ENCODE results near the gene LCNL1.

Gene LCNL1

DNA sequence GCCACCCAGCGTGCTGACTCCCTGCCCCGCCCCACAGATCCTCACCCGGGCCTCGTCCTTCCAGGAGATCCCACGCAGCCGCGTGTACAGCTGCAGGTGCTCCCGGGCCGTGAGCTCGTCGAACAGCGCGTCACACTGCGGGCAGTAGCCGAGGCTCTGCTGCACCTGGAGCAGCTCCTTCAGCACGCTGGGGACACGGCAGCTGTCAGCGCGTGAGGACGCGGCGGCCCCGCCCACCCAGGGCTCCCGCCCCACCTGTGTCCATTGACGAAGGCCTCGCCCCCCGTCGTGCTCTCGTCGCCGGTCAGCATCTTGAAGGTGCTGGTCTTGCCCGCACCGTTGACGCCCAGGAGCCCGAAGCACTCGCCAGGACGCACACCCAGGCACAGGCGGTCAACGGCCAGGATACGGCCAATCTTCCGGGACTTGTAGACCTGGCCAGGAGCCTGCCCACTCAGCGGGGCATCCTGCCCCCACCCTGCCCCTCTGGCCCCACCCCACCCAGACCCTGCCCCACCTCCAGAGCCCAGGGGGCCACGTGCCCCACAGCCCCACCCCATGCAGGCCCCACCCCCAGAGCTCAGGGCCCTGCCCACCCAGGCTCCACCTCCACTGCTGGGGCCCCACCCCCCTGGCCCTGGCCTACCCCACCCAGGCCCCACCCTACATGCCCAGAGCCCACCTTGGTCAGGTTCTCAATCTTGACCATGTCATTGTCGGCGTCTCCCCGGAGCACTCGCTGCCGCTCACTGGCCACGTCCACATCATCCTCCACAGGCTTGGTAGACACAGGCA, 27.3 kb downstream of the LCNL1 start:
- DNase-seq (ENCODE audit: low read depth in 2 of 2): no peak

DNA sequence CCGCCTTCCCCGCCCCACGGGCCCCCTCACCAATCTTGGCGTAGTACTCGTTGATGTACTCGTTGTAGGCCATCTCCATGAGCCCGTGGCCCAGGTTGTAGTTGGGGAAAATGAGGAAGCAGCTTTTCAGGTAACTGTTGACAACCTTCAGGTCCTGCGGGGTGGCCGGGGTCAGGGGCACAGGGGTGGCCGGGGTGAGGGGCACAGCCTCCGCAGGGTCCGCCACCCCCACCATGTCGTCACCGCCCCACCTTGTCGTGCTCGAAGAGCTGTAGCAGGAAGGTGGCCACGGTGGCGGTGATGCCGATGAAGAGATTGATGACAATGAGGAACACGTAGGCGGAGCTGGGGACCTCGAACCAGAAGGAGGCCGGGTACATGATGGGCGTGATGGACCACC, 28.4 kb downstream of the LCNL1 start:
- DNase-seq (ENCODE audit: low read depth in 2 of 2): no peak

DNA sequence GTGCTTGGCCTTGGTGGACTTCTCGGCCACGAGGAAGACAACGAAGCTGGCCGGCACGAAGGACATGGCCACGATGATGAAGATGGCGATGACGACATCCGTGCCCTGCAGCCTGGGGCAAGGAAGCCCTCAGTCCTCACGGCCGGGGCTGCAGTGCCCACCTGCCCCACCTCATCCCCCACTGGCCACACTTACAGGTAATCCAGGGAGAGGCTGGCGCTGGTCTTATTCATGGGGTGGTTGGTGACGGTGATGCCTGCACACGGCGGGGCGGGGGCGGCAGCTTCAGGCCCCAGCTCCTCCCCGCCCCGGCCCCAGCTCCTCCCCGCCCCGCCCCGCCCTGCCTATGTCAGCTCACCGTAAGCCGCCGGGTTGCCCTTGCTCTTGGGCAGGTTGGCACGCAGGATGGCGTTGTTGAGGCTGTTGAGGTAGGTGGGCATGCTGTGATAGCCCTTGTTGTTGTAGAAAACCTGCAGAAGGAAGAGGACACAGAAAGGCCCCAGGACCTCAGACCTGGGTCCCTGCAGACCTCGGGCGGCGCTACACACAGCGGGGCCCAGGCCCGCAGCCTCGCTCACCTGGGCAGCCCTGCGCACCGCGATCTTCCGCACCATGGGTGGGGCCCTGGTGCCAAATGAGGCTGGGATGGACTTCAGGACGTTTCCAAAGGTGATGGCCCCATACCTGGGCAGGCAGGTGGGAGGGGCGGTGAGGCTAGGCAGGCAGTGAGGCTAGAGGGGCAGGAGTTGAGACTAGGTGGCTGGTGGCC, 29.3 kb downstream of the LCNL1 start:
- no peak for DNase-seq (ENCODE audit: low read depth in 2 of 2)

DNA sequence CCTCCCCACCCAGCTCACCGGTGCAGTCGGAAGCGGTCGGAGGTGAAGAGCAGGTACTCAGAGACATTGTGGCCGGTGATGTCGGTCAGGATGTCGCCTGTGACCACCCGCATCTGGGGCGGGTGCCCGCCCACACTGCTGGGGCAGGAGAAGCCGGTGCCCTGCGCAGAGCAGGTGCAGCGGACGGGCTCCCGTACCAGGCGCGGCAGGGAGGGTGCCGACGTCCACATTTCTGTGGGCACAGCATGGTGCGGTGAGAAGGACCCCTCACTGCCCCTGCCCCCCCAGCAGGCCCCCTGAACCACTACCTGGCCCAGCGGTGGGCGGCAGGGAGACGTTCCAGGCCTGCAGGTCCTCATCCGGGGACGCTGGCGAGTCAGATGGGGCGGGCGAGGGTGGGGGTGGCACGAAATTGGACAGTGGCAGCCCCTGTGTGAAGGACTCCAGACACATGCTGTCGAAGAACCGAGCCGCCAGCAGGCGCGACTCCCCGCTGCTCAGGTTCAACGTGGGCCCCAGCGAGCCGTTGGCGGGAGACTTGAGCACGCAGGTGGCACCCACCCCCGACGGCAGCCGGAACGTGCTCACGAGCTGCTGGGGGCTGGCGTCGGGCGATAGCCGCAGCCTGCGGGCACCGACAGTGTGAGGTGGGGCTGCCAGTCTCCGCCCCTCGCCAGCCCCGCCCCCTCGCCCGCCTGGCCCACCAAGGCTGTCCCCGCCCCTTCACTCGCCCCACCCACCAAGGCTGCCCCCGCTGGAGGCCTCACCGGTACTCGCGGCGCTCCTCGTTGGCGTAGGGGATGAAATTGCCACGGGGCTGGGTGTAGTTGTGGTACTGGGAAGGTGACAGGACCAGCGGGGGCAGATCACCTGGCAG, 30.1 kb downstream of the LCNL1 start:
- no peak for DNase-seq (ENCODE audit: low read depth in 2 of 2)

DNA sequence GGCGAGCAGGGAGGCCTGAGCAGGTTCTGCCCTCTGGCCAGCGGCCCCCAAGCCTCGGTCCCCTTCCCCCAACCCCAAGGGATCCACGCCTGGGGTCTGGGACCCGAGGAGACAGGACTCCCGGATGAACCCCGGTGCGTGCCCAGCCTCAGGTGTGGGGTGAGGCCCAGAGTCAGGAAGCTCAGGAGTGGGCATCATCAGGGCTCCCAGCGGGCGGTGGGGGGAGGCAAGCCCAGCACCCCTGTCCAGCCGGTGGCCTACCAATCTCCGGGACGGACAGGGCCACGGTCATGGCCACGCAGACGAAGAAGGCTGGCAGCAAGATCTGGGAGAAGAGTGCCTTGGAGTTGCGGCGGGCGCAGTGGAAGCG, 30.8 kb downstream of the LCNL1 start:
- no peak for DNase-seq (ENCODE audit: low read depth in 2 of 2)

DNA sequence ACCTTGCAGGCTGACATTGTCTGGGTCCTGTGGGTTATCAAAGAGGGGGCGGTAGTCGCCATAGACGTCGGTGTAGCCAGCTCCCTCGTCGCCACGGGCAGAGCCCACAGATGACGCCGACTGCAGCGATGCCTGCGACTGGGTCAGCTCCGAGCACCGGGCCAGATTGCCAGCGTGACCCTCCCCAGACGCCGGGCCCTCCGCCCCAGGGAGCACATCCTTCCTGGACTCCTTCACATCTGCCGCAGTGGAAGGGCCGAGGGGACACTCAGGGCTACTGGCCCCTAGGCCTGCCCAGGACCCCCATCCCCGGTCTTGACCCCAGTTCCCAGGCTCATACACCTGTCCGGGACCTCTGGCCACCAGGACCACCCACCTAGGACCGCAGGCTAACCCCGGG, 31.4 kb downstream of the LCNL1 start:
- no peak for DNase-seq (ENCODE audit: low read depth in 2 of 2)

DNA sequence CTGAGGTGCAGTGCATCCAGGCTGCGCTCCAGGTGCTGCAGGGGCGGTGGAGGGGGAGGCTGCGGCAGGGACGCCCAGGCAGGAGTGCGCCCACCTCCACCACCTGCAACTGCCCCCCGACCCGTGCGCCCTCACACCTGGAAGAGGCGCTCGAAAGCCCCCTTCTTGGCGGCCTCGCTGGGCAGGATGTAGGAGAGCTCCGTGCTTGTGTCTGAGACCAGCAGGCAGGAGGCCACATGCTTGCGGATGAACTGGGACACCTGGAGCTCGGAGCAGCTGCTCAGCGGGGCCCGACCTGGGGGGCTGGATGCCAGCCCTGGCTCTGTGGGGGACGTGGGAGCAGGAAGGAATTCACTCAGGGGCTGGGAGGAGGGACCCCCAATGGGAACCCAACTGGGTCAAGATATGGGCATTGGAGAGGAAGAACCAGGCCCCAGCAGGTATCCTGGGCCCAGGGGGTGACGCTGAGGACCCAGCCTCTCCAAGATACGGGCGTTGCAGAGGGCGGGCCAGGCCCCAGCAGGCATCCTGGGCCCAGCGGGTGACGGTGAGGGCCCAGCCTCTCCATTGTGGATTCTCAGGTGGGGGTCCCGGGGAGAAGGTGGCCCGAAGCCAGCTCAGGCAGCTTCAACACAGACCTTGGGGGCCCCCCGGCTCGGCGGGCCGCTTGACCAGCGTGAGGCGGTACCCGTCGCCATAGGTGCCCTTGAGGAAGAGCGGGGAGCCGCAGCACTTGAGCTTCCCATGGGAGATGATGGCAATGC, 32.2 kb downstream of the LCNL1 start:
- no peak for DNase-seq (ENCODE audit: low read depth in 2 of 2)

DNA sequence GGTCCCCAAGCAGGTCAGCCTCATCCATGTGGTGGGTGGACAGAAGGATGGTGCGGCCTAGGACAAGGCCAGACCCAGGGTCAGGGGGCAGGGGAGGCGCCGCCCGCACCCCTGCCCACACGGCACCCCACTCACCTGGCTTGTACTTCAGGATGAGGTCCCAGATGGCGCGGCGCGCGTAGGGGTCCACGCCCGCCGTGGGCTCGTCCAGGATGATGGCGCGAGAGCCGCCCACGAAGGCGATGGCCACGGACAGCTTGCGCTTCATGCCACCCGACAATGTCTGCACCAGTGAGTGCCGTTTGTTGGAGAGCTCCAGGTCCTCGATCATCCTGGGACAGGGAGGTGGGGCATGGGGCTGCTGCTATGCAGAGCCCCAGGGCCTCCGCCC, 32.7 kb downstream of the LCNL1 start:
- no peak for DNase-seq (ENCODE audit: low read depth in 2 of 2)

DNA sequence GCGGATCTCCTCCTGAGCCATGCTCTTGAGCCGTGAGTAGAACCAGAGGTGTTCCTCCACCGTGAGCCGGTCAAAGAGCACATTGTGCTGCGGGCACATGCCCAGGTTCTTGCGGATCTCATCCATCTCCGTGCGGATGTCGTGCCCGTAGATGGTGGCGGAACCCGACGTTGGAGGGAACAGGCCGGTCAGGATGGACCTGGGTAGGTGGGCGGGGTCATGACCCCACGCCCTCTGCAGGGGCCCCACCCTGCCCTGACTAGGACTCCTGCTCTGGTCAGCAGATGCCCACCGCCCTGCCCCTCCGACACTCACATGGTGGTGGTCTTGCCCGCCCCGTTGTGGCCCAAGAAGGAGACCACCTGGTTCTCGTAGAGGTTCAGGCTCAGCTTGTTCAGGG, 33.2 kb downstream of the LCNL1 start:
- DNase-seq (ENCODE audit: low read depth in 2 of 2): no peak

DNA sequence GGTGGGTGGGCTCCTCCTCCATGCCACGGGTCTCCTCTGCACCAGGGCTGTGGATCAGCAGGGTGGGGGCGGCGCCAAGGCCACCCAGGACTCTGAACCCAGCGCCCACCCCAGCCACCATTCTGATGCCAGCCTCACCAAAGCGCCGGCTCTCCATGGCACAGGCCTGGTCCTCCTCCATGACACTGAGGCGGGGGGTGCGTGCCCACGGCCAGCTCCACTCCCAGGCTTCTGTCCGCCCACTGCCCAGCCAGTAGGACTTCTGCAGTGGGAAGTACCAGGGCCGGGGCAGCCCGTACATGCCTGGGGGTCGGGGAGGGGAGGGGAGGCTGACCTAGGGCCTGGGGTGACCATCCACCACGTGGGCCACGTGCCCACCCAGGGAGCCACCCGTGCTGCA, 33.6 kb downstream of the LCNL1 start:
- DNase-seq (ENCODE audit: low read depth in 2 of 2): no peak

DNA sequence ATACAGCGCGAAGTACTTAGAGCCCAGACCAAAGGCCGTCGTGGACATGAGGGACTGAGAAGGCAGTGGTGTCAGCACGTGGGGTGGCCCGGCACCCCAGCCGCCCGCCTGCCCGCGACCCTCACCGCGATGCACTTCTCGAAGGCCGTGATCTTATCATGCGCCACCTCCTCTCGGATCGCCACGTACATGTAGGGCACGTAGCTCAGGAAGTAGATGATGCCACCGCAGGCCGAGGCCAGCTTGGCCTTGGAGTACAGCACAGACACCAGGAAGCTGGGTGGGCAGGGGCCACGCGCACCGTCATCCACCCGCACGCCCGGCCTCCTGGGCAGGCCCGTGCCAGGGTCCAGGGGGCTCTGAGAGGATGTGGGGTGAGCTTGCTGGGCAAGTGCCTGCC, 34.3 kb downstream of the LCNL1 start:
- no peak for DNase-seq (ENCODE audit: low read depth in 2 of 2)

DNA sequence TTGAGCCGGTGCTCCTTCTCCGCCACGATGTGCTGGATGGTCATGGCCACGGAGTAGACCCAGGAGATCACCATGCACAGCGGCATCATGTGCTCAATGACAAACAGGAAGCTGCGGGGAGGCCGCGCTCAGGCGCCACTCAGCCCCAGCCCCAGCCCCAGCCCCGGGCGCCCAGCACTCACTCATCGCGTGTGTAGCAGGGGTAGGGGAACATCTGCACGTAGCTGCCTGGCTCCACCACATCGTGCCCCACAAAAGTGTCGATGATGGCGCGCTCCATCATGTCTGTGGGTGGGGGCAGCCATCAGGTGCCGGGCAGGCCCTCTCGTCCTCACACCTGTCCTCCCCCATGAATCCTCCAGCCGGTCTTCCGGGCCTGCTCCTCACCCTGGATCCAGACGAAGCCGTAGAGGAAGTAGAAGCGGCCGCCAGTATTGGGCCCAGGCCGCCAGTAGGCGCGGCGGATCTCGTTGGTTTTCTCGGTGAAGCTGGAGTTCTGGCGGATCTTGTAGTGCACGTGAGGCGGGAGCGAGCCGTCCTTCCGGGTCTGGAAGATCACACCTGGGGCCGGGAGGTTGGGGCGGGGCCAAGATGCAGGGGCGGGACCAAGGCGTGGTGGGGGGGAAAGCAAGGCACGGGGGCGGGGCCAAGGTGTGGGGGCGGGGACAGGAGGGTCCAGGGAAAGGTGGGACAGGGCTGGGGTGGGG, 35.2 kb downstream of the LCNL1 start:
- no peak for DNase-seq (ENCODE audit: low read depth in 2 of 2)

DNA sequence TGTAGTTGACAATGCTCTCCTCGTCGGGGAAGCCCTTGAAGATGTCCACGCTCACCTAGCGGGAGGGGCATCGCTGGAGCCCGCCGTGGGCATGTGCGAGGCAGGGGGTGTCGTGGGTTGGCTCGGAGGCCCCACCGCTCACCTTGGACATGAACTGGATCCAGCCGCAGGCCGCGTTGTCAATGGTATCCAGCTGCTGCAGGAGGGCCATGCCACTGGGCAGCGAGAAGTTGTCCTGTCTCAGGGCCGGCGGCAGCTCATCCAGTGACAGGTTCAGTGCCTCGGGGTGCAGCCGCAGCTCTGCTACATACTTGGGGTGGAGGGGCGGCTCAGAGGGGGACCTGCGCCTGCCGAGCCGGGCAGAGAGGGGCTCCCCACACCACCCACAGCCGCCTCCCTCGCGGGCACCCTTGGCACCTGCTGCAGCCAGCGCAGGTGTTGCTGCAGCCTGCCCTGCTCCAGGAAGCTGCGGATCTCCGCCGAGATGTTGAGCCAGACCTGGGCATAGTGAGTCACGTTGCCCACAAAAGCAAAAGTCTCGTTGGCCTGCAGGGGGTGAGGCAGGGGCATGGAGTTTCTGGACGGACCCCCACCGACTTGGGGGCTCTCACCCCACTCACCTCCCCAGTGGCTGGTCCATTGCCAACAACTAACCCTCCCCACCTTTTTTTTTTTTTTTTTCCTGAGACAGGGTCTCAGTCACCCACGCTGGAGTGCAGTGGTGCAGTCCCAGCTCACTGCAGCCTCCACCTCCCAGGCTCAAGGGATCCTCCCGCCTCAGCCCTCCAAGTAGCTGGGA, 36.2 kb downstream of the LCNL1 start:
- DNase-seq (ENCODE audit: low read depth in 2 of 2): no peak

DNA sequence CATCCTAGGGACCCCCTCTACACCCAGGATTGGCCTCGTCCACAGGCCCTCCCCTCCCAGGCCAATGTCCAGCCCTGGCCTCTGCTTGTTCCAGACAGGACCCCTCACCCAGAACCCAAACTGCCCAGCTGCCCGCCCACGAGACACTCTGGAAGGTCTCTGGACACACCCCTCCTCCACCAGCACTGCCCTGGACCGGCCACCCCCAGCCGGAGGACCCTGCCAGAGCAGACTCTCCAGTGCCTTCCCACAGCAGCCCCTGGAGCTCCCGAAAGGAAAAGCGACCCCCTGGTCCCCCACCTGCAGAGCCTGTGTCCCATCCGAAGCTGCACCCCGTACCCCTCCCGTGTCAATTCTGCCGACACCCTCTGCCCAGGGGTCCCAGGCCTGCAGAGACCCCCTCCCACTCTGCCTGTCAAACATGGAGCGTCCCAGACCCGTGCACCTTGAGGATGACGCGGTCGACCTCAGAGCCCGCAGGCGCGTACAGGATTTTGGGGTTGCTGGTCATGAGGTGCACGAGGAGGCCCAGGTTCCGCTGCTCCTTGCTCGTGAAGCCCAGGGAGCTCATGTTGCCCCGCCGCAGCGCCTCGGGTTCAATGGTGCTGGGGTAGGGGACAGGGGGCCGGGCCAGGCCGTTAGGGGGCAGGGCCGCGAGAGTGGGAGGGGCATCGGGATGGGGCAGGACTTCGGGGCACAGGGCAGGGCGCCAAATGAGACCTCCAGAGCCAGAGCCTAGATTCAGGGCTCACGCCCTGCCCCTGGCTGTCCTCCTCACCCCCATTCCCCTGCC, 37.3 kb downstream of the LCNL1 start:
- no peak for DNase-seq (ENCODE audit: low read depth in 2 of 2)

DNA sequence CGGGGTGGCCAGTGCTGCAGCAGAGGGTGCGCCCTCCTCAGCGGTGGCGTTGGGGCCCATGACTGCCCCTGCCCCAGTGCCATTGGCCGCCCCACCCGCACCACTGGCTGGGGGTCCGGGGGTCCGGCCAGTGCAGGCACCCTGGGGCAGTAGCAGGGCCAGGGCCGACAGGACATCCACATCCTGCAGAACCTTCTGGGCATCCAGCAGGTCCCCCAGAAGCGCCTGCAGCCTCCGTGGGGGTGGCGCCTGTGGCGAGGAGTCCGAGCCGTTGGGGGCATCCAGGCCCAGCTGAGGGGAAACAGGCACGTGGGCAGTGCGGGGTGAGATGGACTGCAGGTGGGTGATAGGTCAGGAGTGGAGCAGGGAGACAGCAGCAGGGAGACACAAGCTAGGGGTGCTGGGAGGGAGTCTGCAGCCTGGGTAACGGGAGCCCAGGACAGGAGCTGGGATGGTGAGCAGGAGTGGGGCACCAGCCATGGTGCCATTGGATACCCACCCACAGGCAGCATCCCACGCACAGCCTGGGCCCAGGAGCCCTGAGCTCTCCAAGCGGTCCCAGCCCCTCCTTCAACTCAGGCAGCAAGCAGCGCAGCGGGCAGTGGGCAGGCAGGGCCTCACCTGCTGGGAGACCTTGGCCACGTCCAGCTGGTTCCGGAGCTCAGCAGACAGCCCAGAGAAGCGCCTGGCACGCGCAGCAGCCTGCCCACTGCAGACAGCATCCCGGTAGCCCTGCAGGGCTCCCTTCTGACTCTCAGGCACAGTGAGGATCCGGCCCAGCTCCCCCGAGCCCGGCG, 38.2 kb downstream of the LCNL1 start:
- no peak for DNase-seq (ENCODE audit: low read depth in 2 of 2)

DNA sequence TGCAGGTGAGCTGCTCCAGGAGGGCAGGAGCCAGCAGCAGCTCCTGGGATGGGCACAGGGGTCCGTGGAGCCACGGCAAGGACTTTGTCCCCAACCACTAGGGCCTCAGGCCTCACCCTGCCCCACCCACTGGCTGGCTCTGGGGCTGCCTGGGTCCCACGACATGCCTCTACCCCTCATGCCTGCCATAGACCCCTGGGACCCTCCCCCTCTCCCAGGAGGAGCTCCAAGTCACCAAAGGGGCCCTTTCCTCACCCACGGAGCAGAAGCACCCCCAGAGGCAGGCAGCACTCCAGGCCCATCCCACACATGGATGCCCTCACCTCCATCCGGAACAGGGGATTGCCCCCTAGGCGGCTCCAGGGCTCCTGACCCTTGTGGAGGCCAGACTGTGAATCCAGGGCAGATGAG, 38.8 kb downstream of the LCNL1 start:
- no peak for DNase-seq (ENCODE audit: low read depth in 2 of 2)

DNA sequence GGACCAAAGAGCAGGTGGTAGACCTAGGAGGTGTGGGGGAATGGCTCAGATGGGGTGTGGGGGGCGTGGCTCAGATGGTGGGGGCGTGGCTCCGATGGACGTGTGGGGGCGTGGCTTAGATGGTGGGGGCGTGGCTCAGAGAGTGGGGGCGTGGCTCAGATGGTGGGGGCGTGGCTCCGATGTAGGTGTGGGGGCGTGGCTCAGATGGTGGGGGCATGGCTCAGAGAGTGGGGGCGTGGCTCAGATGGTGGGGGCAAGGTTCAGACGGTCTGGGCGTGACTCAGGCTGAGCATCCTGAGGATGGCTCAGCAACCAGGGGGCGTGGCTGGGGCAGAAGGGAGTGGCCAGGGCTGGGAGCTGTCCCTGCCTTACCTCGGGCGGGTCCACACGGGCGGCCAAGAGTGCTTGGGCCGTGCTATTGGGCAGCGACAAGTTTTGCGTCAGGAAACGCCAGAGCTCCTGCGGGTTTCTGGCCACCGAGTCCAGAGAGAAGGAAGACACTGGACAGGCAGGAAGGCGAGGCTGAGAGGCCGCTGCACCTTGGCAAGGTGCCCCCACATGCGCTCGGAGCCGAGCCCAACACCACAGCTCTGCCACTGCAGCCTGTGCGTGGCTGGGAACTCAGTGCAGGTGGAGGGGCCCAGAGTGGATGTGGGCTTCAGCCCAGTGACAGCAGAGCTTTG, 39.3 kb downstream of the LCNL1 start:
- peak; percentile 77 to 79 for DNase-seq (ENCODE audit: low read depth in 2 of 2)

DNA sequence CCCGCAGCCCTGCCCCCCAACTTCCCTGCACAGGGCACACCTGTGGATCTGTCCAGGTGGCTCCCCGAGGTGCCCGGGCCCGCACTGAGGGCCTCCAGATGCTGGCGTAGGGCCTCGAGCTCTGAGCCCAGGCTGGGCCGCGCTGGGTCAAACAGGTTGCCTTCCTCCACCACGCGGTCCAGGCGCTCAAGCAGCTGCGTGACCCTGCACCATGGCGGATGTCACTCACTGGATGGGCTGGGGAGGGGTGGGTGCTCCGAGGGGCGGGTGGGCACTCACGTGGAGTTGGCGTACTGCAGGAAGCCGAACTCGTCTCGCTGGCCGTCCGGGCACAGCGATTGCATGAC, 39.8 kb downstream of the LCNL1 start:
- no peak for DNase-seq (ENCODE audit: low read depth in 2 of 2)
